Measurements from ENCODE around the gene TRPV3.

- TF ChIP-seq EZH2 (IDR thresholded peaks at IDR 0.05; ENCODE audit: borderline replicate concordance, low read depth, low read length, severe bottlenecking) = no peak
- TF ChIP-seq CTCF (IDR thresholded peaks at IDR 0.05; ENCODE audit: borderline replicate concordance, extremely low read depth, low read length, poor library complexity, severe bottlenecking) = no peak
These were observed 27.5 kb downstream of the TRPV3 start for GRCh38 chr17:3529817-3530741.

Data from DND-41 (cell line).